GM19467 (cell line): Measurements from ENCODE around the gene SP2.

Experiments
- ATAC-seq: cut with Tn5 transposase; IDR thresholded peaks from one replicate; pipeline ENCODE4 v1.9.1; 2021; ENCODE audit warnings: mild to moderate bottlenecking, moderate library complexity; ENCODE audit not compliant: unreplicated experiment

SP2 gene

GRCh38 chr17:47895856-47896671 lies at the start of gene SP2:
Gene SP2 (plus strand): TSS chr17:47896236. CDS start chr17:47896287, 51 bp downstream.
- peak; percentile 91 for ATAC-seq

DNA sequence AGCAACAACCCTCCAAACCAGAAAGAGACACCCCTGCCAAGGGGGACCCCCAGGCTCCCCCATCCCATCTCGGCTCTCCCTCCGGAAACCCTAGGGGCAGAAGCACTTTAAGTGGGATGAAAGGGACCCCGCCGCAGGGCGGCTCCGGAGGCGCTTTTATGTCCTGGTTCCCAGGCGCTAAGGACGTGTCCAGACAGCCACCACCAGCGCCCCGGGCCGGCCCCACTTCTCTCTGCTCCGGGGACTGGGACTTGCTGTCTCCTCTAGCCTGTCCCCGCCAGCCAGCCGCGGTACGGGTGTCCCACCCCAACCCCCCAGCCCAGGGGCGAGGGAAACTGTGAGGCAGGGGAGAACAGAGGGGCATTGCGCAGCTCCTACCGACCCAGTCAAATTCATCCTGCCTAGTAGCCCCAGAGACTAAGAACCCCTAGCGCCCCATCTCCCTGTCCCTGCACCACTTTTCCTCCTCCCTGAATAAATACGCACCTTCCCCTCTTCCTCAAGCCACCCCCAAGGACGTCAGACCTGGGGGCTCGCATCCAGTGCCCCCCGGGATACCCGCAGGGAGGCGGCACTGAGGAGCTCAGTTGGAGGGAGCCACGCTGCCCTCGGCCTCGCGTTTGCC lies 49.2 kb upstream of the SP2 start:
- no peak for ATAC-seq

GRCh38 chr17:47847341-47848197 lies 48.5 kb upstream of the SP2 start:
- ATAC-seq, result no peak

DNA sequence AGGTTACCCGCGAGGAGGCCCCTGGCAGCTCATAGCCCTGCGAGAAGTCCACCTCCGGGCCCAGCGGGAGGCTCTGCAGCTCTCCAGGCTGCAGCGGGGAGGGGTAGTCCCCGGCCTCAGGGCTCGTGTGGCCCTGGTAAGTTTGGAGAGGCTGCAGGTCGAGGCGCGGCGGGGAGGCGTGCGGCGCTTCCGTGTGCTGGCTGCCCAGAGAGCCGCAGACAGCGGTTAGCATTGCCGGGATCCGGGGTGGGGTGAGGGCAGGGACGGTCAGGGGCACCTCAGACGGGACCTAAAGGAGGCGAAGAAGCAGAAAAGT lies 47.9 kb upstream of the SP2 start:
- ATAC-seq, result no peak

GRCh38 chr17:47850373-47850691 lies 45.7 kb upstream of the SP2 start:
- ATAC-seq, result no peak

DNA sequence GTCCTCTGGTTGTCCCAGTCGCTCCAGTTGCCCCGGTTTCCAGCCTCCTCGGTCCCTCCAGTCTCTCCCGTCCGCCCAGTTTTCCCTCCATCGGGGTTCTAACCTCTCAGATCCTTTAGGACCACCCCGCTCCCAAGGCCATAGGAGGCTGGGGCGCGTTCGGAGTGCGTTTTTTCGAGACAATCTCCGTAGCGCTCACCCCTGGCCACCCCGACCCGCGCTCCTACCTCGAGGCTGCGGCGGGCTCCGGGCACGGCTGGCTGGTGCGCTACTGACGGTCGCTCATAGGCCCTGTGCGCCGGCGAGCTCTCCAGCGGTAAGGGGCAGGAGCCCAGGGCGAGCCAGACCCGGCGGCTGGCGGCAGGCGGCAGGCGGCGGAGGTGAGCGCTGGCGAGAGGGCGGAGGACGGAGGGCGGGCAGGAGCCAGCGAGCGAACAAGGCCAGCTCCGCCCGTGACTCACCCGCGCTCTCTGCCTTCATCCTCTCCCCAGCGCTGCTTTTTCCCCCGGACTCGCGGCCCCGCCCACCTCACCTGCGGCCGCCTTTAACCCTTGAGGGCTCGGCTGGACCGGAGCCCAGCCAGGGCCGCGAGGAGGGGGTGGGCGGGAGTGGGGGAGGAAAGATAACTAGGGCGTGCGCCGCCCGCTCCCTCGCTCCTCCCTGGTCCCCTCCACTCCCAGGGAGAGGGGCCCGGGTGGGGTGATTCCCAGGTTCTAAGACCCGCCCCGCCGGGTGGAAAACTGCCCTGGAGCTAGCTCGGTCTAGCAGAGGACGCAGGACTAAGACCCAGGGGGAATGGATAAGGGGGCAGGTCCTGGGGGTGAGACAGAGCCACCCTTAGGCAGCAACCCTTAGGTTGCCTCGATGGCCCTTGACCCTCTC lies 45.1 kb upstream of the SP2 start, which contains the start of gene SP6:
Gene SP6, minus strand, starts transcription at position 472 of the 882 bp plus-strand sequence. CDS start 2,734 bp downstream, outside the sequence.
- no peak for ATAC-seq

GRCh38 chr17:47851764-47852112 lies 44.3 kb upstream of the SP2 start:
- ATAC-seq, result no peak

DNA sequence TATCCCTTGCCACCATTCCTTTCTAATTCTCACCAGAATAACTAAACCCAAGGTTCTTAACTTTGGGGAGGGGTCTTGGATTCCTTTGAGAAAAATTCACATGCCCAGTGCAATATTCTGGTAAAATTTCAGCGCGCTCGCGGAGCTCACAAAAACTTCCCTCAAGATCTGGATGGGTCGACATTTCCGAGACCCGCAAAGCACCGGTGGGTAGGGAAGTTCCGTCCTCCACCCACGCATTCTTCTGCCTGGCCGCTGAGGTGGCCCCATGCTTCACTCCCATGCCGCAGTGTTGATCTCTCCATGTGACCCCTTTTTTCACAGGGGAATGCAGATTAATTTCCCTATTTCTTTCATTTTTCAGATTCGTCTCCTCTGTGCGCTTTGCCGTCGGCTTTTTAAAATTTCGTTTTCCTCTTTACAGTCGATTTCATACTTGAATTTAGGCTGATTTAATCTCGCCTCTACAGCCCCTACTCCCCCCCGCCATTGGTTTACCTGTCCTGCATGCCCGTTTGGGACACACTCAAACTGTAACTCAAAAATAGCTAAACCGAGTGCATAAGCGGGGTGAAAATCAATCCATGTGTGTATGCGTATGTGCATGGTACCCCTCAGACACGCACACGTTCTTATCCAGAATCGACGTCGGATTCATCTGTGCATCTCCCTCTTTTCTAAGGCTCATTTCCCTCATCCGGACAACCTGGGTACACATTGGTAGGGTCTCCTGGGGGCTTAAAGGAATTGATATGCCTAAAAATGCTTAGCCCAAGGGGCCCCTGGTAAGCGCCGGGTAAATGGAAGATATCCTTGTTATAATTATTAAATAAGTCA lies 43.7 kb upstream of the SP2 start:
- no peak for ATAC-seq

GRCh38 chr17:47853616-47854015 lies 42.4 kb upstream of the SP2 start:
- no peak for ATAC-seq

DNA sequence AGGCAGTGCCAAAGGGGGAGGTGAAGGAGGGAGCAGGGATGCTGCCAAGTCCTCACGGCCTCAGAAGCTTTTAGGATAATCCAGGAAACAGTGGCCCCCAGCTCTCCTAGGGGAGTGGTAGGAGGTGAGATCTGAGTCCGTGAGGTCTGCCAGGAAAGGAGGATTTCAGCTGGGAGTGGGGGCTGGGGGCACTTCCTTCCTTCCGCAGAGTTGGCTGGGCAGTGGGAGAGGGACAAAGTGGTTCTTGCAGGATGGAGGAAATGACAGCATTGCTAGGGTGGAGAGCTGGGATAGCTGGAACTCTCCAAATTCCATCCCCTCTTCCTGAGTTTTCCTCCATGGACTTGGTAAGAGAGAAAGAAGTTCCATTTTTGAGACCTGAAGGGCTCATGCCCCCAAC lies 40.3 kb upstream of the SP2 start:
- no peak for ATAC-seq

DNA sequence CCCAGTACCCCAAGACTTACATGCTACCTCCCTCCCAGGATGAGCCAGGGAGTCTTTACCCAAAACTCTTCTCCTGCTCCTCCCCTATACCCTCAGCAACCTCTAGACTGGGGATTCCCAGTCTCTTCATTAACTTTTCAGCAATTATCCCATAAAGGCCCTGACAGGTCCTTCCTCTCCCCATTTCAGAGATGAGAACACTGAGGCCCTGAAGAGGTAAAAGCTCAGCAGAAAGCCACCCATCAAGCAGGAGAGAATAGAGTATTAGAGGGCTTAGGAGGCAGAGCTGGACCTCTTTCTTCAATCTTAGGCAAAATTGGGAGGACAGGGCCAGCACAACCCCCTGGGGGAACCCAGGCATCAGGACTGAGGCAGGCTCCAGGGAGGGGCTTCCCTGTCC lies 39.2 kb upstream of the SP2 start:
- no peak for ATAC-seq

DNA sequence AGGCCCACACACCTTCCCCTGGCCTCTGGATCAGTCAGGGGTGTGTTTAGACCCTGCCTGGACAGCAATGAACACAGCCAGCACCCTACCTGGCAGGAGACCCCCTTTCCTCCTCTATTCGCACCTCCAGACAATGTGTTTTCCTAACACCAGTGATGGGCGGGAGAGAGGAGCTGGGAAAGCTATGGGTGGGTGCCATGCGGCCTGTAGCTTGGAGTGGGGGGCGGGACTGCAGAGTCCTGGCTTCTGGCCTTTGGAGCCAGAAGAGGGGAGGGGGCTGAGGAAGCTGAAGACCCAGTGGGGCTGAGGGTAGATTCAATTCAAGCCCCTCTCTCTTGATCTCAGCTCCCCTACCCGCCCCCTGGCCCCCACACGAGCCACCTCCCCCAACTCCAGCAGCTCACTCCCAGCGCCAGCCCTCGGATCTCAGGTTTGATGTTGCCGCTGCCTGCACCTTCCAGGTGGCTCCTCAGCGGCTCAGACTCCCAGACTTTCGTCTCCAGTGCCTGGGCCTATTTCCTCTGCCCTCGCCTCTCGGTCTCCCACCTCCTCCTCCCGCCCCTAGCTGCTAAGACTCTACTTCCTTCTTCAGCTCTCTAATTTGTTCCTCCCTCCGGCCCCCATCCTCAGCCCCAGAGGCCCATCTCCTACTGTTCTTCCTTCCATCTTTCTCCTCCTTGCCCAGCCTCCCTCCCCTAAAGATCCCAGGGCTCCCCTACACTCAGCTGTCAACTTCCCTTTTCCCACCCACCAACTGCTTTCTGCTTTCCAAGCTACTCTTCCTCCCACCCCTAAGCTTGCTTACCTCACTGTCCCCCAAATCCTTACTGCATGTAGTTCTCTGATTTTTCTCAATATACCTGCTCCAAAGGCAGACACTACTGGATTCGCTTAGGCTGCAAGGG lies 38.2 kb upstream of the SP2 start:
- ATAC-seq, result no peak

DNA sequence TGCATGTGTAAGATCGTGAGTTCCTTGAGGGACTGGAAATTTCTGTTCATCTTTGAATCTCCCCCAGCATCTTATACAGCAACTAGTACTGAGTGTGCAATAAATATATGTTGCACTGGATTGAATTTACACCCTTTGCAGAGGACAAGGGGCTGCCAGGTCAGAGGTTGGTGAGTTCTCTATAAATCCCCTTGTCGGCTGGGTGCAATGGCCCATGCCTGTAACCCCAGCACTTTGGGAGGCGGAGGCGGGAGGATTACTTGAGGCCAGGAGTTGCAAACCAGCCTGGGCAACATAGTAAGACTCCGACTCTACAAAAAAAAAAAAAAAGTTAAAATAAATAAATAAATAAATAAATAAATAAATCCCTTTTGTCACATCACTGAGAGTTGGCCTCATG lies 35.6 kb upstream of the SP2 start:
- ATAC-seq, result no peak

- ATAC-seq, result no peak
These were observed 33.2 kb upstream of the SP2 start for GRCh38 chr17:47862621-47863440.

DNA sequence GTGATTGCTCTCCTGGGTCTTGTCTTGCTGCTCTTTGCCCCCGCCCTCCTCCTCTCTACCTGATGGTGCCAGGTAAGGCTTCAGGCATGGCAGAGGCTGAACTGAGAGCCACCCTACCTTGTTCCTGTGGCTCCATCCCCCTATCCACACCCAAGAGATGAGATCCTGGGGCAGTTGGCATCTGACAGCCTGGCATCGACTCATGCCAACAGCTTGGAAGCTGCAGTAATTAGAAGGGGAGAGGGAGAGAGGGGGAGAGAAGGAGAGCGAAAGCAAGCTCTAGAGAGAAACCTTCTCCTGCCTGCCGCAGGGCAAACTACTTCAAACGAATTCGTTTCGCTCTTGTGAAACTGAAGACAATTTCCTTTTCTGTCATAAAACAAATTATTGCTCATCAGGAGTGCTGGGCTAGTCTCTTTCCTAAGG lies 31.2 kb upstream of the SP2 start:
- no peak for ATAC-seq

- ATAC-seq, result no peak
These were observed 29.1 kb upstream of the SP2 start for GRCh38 chr17:47866941-47867340.

DNA sequence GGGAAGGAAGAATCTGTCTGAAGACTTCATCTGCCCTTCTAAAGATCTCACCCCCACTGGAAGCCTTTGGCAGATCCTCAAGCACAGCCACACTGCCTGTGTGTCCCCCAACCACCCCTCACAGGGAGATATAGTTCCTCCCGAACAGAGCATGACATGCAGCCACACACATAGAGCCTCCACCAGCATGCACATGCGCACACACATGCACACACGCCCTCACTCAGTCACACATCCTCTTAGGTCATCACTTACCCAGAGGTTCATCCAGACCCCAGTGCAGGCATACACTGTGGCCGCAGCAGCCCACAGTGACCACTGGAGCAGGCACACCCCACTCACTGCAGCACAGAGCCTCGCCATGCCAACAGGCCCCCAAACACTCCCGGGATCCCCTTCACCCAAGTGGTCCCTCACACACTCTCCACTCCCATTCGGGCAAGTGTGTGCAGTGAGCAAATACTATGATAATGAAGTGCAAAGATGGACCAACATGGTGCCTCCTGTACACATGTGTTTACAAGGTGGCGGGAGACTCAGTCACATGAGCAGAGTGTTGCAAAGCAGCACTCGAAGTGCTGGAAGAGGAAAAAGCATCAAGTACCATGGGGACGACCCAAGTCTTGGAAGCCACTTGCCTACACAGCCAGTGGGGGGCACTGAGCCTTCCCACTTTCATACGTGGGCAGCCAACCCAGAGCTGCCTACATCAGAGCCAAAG lies 28.1 kb upstream of the SP2 start:
- ATAC-seq, result no peak
